GM19455 (cell line): Measurements from ENCODE around the gene KIF7.
"Not testable (repeated sequence)": the region's sequence is repeated elsewhere in the genome, so short reads cannot be mapped to it uniquely, and the experiment has no call there.

Source experiments
- ATAC-seq: cut with Tn5 transposase; IDR thresholded peaks from one replicate; pipeline ENCODE4 v1.9.1; 2021; ENCODE audit not compliant: unreplicated experiment

KIF7 gene, protein sequence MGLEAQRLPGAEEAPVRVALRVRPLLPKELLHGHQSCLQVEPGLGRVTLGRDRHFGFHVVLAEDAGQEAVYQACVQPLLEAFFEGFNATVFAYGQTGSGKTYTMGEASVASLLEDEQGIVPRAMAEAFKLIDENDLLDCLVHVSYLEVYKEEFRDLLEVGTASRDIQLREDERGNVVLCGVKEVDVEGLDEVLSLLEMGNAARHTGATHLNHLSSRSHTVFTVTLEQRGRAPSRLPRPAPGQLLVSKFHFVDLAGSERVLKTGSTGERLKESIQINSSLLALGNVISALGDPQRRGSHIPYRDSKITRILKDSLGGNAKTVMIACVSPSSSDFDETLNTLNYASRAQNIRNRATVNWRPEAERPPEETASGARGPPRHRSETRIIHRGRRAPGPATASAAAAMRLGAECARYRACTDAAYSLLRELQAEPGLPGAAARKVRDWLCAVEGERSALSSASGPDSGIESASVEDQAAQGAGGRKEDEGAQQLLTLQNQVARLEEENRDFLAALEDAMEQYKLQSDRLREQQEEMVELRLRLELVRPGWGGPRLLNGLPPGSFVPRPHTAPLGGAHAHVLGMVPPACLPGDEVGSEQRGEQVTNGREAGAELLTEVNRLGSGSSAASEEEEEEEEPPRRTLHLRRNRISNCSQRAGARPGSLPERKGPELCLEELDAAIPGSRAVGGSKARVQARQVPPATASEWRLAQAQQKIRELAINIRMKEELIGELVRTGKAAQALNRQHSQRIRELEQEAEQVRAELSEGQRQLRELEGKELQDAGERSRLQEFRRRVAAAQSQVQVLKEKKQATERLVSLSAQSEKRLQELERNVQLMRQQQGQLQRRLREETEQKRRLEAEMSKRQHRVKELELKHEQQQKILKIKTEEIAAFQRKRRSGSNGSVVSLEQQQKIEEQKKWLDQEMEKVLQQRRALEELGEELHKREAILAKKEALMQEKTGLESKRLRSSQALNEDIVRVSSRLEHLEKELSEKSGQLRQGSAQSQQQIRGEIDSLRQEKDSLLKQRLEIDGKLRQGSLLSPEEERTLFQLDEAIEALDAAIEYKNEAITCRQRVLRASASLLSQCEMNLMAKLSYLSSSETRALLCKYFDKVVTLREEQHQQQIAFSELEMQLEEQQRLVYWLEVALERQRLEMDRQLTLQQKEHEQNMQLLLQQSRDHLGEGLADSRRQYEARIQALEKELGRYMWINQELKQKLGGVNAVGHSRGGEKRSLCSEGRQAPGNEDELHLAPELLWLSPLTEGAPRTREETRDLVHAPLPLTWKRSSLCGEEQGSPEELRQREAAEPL (N-terminal part only)

DNA sequence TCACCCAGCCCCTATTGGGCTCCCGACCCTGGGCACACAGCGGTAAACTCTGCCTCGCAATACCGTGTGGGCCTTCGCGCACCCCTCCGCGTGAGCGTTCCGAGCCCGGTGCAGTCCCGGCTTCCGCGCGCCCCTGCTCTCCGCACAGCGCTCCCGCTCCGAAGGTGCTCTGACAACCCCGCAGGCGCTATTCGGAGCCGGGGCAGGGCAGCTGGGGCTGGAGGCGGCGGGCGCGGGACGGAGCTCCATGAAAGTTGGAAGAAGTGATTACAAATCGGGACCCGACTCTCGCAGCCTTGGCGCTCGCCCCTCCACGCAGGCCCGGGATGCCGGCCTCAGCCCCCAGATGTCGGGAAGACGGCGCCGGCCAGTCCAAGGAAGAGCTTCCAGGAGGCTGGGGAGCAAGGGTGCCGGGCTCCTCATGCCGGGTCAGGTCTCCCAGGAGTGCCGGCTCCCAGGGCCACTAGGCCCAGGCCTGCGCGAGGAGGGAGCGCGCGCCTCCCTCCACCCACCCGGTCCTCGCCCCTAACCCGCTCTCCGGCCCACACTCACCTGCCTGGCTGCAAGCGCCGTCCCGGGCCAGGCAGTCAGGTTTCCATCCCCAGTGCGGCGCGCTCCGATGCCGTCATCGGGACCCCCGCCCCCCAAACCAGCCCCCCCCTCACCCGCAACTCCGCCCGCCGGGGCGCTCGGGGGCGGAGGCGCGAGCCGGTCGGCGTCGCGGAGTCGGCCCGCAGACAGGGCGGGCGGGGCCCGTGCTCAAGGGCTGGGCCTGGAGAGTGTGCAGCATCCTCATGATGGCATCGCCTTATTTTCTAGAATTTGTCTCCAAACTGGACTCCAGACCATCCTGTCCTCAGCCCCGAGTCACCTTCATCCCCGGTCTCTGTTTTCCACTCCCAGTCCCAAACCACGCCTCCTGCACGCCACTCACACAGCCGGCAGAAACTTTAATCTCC lies at the start of gene KIF7:
Gene KIF7, minus strand, starts transcription at position 621 of the 959 bp plus-strand sequence. CDS start 2,537 bp downstream, outside the sequence.
- ATAC-seq: peak; percentile 61

DNA sequence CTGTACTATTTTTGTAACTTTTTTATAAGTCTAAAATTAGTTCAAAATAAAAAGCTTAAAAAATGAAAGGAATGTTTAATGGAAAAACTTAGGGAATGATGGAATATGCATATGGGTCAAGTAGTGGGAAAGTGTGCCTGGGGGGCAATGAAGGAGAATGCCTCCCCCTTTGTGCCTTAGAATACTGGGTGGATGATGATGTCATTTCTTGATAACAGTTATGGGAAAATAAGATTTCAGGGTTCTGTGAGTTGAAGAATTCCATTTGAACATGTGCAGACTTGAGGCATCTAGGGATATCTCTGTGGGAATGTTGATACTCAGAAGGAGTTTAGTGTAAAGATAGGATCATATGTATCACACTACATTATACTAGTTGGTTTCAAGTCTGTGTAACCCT lies 49.1 kb upstream of the KIF7 start:
- no peak for ATAC-seq

DNA sequence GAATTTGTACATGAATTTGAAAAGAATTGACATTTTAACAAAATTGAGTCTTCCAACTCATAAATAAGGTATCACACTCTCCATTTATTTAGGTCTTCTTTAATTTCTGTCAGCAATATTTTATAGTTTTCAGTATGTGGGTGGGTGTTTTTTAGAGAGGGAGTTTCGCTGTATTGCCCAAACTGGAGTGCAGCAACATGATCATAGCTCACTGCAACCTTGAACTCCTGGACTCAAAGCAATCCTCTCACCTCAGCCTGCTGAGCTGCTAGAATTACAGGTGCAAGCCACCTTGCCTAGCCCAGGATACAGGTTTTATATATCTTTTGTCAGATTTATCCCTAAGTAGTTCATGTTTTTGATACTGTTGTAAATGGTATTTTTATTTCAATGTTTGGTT lies 39.9 kb upstream of the KIF7 start:
- ATAC-seq: no peak

DNA sequence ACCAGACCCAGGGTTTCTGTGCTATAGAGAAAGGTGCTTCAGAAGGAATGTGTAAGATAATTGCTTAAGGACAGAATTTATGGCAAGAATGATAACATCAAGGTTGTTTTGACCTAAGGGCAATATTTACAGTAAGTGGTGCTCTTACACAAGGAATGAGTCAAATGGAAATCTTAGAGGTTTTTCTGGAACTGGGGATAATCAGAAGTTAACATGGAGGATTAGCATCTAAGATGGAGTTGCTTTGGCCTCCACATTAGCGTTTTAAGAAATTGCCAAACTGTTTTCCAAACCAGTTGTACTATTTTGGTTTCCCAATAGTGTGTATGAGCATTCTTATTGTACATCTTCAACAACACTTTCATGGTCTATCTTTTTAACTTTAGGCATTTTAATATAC lies 38.4 kb upstream of the KIF7 start:
- no peak for ATAC-seq

DNA sequence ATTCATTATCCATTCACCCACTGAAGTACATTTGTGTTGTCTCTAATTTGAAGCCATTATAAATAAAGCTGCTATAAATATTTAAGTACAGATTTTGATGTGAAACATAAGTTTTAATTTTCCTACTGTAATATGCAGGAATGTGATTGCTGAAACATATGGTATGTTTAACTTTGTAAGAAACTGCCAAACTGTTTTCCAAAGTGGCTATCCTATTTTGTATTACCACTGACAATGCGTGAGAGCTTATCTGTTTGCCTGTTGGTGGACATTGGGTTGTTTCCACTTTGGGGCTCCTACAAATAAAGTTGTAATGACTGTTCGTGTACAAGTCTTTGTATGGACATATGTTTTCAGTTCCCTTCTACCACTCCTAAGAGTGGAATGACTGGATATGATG lies 37.8 kb upstream of the KIF7 start:
- ATAC-seq: no peak

DNA sequence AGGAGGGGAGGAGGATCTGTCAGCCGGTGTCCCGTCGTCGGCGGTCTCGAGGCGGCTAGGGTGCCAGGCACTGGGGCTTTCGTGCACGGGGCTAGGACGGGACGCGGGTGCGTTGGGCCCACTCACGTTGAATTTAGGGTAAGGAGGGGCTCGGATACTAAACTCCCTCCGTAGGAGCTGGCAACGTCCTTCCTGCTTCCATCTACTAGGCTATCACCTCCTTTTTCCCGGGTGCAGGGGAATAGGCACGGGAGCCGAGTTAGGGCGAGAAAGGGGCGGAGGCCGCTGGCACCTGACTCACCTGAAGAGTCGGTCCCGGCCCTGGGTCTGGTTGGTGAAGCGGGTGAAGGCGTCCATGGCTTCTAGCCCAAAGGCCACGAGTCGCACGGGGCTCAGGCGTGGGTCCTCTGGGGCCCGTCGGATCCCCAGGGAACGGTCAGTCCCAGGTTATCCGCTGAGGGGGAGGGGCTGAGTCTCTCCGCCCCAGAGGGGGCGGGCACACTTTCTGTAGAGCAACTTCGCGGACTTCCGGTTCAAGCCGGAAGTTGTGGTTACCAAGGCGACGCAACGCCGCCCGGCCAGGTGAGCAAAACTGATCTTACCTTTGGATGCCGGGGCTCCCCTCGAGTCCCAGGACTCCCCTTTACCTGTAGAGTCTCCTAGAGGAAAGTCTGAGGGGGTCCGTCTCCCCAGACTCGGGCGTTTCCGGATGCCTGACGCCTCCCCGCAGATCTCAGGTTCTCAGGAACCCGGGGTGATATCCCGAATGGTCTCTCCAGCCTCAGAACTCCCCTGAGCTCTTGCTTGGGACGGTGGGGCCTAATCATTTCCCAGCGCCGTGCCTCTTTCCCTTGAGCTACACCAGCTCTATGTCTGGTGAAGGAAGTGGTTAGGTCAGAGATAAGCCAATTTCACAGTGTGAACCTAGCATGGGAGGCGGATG lies 35.3 kb upstream of the KIF7 start, which contains the start of the genes PEX11A and WDR93:
Gene PEX11A, minus strand, starts transcription at position 479 of the 943 bp plus-strand sequence. Its CDS starts 122 bp downstream, at position 357.
Gene WDR93, plus strand, starts transcription at position 536 of the 943 bp plus-strand sequence. CDS start 10,936 bp downstream, outside the sequence.
- peak; percentile 95 for ATAC-seq

DNA sequence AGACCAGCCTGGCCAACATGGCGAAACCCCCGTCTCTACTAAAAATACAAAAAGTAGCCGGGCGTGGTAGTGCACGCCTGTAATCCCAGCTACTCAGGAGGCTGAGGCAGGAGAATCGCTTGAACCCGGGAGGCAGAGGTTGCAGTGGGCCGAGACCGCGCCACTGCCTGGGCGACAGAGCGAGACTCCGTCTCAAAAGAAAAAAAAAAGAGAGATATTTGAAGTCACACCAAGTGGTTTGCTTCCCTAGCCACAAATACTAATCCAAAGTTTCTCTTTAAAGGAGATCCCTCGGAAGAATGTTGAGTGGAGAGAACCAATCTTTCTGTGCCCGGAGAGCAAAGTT lies 34.6 kb upstream of the KIF7 start:
- not testable (repeated sequence) for ATAC-seq

DNA sequence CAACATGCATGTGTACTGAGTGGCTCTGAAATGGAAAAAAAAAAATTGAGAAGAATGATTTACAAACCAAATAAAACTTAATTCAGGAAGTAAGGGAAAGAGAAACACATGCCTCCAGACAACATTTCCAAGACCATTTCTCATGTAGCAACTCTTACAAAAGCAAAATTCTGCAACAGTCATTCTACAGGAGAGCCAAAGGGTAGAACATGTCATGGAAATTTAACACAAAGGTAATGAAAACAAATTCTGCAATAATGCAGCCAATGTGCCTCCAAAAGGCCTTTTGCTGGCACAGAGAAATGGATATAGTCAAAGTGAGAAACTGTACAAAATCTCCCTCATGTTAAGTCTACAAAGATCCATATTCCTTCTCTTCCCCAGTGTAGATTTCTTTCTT lies 31.3 kb upstream of the KIF7 start:
- ATAC-seq: no peak

DNA sequence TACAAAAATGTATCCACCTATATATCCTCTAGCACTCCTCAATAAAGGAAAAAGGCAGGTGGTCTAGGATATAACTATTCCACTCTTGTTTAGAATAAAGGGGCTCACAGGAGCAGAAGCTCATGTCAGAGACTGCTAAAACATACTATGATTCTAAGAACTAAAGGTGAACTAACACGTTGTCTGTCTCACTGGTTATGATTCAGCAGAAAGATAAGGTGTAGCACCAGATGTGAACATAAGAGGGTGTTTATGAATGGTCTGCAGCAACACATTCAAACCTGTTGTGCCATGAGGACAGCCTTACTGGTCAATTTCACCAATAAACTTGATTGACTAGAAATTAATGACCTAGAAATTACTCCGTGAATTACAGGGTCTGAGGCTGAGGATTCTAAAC lies 30.7 kb upstream of the KIF7 start:
- ATAC-seq: no peak

DNA sequence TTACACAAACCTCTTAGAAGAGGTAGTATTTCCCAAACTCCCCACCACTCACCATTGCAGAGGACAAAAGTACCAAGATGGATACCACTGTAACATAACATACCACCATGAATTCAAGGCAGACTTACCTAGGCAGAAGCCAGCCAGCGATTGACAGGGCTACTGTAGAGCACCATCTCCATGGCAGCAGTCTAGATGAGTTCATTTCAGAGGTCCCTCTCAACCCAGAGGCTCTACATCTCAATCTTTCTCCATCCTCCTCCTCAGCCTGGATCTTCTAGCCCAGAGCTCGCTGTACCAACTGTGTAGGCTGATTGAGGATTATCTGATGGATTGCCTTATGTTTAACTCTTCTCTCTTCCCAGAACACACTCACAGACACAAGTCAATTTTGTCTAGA lies 25.9 kb upstream of the KIF7 start:
- ATAC-seq: no peak

DNA sequence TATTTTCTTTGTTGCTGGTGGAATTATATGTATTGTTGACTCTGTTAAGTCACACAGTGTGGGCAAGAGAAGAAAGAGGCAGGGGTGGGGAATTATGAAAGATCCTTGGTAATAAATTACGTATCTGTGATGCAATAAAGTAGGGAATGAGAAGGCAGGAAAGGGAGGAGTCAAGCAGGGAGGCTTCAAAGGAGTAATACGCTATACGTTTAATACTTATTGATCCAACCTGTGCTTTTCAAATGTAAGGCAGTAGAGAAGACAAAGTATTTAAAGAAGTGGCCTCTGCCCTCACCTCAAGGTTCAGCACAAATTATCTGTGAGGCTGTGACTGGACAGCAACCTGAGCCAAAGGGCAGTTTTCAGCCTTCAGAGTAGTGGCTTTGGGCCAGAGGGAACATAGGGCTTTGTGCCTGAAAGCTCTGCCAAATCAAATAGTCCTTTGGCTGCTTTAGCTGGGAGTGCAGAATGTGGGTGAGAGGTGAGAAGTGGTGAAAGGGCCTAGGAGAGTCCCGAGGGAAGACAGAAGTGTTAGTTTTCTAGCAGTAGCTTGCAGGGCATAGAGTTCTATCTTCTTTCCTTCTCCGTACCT lies 25.1 kb upstream of the KIF7 start:
- no peak for ATAC-seq

DNA sequence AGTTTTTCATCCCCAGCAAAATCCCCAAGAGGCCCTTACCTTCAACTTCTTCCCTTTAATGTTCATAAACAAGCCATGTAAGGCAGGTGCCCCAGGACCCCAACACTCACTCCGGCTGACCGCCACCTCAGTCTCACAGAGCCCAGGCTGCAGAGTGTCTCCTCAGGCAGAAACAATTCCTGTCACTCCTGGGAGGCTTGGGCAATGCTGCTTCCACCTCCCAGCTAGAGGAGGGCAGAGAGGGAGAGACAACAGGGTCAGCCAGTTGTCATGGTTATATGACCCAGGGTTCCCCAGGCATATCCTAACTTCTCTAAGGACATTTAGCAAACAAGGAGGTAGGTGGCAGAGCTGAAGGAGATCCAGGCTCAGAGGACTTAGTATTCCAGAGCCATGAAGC lies 23.9 kb upstream of the KIF7 start, which contains the start of gene PLIN1:
Gene PLIN1, minus strand, starts transcription at position 156 of the 400 bp plus-strand sequence. CDS start 1,878 bp downstream, outside the sequence.
- ATAC-seq: no peak

DNA sequence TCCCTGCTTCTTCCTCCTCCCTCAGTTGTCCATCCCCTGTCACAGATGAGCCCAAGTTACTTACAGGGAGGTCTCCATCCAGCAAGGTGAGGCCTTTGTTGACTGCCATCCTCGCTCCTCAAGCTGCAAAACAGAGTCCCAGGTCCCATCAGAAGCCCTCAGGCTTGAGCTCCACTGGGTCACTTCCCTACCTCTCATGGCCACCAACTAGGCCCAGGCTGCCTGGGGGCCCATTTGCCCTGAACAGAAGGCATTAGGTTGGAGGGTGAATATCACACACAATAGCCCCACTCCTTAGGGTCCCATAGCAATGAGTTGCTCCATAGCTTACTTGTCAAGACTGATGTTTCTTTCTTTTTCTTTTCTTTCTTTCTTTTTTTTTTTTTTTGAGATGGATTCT lies 22.1 kb upstream of the KIF7 start:
- no peak for ATAC-seq

DNA sequence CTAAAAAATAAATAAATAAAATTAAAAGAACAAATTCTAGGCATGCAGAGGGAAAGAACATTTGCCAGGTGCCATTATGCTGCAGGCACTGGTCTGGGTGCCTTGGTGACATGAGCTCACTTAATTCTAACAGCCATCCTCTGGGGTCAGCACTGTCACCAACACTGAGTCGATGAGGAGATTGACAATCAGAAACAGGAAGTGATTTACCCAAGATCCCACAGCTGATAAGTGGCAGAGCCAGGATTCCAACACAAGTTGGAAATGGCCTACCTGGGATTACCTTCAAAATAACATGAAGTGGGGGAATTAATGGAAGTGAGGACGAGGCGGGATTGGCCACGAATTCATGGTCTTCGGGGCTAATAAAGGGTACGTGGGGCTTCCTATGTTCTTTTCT lies 20.3 kb upstream of the KIF7 start:
- no peak for ATAC-seq

DNA sequence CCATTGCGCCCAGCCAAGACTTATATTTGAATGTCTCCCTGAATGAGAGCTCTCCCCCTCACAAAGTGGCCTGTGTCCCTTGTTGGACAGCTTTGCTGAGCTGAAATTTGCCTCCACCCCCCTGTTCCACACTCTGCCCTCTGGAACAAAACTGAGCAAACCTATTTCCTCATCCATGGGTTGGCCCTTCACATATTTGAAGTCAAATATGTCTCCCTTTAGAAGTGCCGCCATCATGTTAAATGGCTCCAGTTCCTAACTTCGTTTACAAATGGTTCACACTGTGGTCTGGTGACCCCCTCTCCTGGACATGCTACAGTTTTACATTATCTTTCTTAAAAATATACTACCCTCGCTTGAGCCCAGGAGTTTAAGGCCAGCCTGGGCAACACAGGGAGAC lies 19.3 kb upstream of the KIF7 start:
- no peak for ATAC-seq

DNA sequence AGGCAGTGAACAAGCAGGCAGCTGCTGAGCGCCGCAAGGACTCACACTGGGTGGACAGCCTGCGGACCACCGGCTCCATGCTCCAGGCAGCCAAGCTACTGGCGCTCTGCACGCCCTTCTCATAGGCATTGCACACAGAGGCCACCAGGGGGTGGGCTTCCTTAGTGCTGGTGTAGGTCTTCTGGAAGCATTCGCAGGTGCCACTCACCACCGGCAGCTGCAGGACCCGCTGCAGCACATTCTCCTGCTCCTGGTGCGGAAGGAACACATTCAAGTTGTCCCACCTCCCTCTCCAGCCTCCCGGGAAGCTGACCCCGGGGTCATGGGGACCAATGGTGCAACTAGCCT lies 17.9 kb upstream of the KIF7 start:
- no peak for ATAC-seq

DNA sequence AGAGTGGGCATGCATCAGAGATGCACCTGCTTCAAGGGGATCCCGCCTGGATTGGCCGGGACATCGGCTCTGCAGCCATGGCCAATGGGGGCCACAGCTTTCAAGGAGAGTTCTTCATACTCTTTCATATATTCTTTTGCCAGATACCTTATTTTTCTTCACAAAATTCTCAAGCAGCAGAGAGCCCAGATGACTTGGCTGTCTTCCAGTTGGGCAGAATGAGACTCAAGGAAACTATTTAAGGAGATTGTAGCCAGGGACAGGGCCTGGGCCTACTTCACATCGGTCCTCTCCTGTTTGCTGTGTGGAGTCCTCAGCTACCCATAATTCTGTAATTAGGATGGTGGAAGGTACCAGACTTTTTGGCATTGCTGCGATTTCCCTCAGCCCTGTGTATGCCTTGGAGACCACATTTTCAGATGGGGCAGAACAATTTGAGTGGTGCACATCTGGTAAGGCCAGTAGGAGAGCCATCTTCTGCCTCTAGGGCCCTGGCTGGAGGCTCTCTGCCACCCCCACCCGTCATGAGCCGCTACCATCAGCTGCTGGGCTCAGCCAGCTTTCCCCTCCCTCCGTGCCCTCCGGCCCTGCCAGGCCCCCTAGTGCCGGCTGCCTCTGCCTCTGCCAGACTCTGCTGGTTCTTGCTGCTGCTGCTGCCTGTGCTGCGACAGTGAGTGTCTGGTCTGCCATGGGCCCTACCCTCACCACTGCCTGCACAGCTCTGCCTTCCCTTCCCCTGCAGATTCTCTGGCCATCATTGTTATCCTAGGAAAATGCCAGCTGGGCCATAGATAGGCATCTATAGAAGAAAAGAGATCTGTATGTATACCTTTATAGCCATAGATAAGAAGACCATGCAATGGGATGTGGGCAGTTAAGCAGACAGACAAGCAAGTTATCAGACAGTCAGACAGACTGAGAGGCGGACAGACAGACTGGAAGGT lies 17.2 kb upstream of the KIF7 start:
- no peak for ATAC-seq
